Breast epithelium (tissue), 3 donors: ENCODE measurements around the gene SPAAR.

Source experiments
- POLR2A ChIP-seq: fragments of 450-650 bp; IDR thresholded peaks from one replicate; pipeline ENCODE4 v1.6.1; 2016; ENCODE audit warnings: antibody characterized with exemption, mild to moderate bottlenecking, moderate library complexity
- POLR2AphosphoS5 ChIP-seq, 3 donors: sonication (generic); formaldehyde crosslinking; IDR thresholded peaks; one replicate each; pipeline ENCODE4 v1.6.1; 2017; ENCODE audit warnings: antibody characterized with exemption in 3 of 3
- TF ChIP-seq, protein P1 (sequence below), 3 donors: fragments of 450-650 bp; IDR thresholded peaks; one replicate each; pipeline ENCODE4 v1.5.1; 2016 to 2017; ENCODE audit warnings: antibody characterized with exemption in 3 of 3, mild to moderate bottlenecking in 3 of 3, moderate library complexity in 3 of 3

DNA sequence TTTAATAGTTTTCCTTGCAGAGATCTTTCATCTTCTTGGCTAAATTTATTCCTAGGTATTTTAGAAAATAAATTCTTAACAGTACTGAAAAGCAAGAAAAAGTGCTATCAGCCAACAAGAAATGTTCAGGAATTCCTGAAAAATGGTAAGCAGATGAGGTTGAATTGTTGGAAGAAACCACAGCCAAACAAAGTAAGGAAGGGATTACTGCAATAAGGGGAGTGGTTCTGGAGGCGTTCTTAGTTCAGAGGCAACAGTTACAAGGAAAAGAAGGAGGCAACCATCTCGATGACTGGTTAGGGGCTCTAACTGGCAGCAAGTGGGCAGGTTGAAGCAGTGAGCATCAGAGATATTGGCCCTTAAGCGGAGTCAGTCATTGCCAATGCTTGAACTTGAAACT lies 26.3 kb upstream of the SPAAR start:
- TF ChIP-seq, protein P1, sequence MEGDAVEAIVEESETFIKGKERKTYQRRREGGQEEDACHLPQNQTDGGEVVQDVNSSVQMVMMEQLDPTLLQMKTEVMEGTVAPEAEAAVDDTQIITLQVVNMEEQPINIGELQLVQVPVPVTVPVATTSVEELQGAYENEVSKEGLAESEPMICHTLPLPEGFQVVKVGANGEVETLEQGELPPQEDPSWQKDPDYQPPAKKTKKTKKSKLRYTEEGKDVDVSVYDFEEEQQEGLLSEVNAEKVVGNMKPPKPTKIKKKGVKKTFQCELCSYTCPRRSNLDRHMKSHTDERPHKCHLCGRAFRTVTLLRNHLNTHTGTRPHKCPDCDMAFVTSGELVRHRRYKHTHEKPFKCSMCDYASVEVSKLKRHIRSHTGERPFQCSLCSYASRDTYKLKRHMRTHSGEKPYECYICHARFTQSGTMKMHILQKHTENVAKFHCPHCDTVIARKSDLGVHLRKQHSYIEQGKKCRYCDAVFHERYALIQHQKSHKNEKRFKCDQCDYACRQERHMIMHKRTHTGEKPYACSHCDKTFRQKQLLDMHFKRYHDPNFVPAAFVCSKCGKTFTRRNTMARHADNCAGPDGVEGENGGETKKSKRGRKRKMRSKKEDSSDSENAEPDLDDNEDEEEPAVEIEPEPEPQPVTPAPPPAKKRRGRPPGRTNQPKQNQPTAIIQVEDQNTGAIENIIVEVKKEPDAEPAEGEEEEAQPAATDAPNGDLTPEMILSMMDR (IDR thresholded peaks at IDR 0.05) = no peak
- TF ChIP-seq POLR2A = no peak
- TF ChIP-seq POLR2AphosphoS5 (IDR thresholded peaks at IDR 0.05) = no peak
